HG03045 (cell line): Measurements from ENCODE around the gene TRIM44.
"Not testable (repeated sequence)": the region's sequence is repeated elsewhere in the genome, so short reads cannot be mapped to it uniquely, and the experiment has no call there.

Source experiments
- ATAC-seq: cut with Tn5 transposase; IDR thresholded peaks from one replicate; pipeline ENCODE4 v1.9.1; 2021; ENCODE audit warnings: mild to moderate bottlenecking, moderate library complexity; ENCODE audit not compliant: unreplicated experiment

Gene TRIM44

DNA sequence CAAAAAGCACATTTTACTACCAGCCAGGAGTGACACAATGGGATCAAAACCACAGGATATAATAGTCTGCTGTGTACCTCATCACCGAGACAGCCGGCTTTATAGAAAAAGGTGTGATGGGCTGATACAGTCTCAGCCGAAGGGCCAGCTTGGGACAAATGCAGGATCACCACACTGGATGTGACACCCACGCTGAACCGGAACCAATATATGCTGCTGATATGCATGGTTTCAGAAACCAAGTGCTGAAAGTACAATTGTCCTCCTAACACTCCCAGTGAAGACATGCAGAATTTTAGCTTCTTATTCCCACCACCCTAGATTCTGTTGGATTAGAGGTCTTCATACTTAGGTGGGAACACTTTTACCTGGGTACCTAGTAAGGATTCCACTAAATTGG is 184.3 kb downstream of the TRIM44 start:
- ATAC-seq = no peak

DNA sequence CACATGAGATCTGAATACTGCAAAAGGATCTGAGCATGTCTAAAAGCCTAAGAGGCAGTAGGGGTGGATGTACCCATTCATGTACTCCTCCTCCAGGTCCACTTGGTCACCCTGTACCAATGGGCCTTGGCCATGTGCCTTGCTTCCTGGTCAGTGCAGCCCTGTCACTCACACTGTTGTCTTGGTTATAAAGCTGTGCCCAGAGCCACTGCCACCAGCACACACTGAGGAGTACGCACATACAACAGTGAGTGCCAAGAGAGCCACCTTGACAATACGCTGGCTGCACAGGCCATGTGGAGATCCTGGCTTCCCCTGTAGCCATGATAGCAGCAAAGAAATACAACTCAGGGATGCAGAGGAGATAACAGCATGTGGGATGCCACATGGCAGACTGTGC is 184.9 kb downstream of the TRIM44 start:
- no peak for ATAC-seq

DNA sequence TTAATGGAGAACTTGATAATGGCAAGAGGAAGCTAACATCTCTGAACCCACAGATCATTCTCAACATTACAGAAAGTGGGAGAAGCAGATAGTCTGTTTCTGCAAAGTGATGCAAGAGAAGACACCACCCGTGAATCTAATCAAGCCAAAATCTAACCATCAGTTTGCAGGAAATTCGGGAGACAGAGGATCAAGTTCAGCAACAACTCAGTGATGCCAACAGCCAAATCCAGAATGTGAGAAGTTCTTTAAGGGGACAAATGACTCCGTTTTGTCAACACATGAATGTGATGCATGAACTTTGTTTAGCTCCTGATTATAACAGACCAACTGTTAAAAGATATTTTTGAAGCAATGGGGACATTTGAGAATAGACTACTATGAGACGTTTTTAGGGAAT is 186.0 kb downstream of the TRIM44 start:
- no peak for ATAC-seq

DNA sequence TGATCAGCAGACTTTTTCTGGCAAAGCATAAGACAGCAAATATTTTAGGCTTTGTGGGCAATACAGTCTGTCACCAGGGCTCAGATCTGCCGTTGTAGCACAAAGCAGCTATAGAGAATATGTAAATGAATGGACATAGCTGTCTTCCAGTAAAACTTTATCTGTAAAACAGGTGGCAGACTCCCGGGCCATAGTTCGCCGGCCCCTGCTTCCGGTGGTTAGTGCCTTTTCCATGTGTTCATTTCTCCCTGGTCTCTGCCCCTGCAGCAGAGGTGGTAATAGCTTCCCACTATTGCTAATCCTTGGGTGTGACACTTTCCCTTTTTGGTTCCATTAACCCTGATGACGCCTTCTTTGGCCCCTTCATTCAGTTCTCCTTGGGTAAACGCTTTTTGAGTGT is 187.6 kb downstream of the TRIM44 start:
- ATAC-seq = no peak

- ATAC-seq = no peak
Observed at GRCh38 chr11:35851342-35851741, 188.8 kb downstream of the TRIM44 start.

GRCh38 chr11:35852056-35852455 is 189.5 kb downstream of the TRIM44 start:
- ATAC-seq = no peak

DNA sequence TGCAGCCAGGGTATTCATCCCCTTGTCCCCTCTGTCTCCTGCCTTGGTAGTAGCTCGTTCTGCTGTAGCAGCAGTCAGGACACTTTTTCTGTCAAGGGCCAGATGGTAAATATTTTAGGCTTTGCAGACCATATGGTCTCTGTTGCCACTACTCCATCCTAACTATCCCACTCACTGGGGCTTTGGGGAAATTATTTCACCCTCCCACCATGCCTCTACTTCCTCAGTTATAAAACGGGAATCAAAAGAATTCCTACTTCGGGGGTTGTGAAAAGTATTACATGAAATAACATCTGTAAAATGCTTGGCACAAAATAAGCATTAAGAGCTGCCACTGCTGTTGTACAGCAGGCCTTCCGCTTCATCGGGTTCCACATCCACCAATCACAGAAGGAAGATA is 191.4 kb downstream of the TRIM44 start:
- no peak for ATAC-seq

DNA sequence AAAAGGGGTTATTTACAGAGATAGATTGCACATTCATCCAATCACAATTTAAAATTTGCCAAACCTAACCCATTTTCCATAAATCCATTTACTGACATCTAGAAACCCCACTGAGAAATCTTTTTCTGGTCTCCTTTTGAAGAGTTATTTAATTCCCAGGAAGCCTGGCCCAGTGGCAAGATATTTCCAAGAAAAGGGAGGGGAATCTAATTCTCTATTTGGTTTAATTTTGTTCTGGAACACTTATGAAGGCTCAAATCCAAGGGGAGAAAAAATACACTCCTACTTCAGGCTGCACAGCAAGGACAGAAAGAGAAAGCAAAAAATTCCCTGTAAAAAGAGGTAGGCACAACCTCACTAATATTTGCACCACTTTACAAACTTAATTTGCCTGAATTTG is 193.1 kb downstream of the TRIM44 start:
- ATAC-seq = no peak

DNA sequence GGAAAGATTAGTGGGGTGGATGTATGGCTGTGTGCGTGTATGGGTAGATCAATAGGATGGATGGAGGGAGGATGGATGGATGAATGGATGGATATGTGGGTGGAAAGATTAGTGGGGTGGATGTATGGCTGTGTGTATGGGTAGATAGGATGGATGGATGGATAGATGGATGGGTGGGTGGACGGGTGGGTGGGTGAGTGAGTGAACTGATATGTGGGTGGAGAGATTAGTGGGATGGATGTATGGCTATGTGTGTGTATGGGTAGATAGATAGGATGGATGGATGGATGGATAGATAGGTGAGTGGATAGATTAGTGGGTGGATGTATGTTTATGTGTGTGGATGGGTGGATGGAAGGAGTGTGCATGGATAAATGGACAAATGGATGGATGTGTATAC is 193.7 kb downstream of the TRIM44 start:
- no peak for ATAC-seq

GRCh38 chr11:35856756-35857155 is 194.2 kb downstream of the TRIM44 start:
- ATAC-seq = no peak

DNA sequence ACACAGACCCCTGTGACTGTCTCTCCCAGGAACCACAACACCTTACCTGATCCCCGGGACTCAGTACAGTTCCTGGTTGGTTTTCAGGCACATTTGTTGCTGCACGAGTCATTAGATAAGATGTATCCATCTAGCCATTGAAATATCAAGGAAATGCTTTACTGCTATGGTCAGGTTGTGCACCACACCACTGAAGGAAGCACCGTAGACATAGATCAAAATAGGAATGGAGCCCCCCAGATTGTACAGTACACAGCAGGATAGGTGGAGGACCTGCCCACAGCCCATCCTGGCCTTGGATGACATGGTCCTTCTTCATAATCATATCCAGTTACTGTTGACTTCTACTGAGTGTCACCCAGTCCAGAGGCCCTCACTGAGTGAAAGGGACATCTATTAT is 195.3 kb downstream of the TRIM44 start:
- no peak for ATAC-seq

GRCh38 chr11:35859301-35859700 is 196.7 kb downstream of the TRIM44 start:
- ATAC-seq = no peak

DNA sequence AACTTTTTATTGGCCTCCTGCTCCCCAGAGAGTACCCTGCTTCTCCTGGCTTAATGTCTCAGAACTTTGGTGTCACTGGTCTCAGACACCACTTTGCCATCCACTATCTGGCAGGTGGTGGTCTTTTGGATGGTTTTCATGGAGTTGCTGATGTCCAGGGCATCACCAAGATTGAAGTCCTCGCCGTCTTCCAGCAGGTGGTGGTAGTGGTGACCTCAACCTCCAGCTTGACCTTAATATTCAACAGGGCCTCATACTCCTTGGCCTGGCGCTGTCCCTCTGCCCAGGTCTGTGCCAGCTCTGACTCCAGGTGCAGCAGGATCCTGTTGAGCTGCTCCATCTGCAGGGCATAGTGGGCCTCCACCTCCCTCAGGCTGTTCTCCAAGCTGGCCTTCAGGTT is 197.6 kb downstream of the TRIM44 start:
- not testable (repeated sequence) for ATAC-seq

DNA sequence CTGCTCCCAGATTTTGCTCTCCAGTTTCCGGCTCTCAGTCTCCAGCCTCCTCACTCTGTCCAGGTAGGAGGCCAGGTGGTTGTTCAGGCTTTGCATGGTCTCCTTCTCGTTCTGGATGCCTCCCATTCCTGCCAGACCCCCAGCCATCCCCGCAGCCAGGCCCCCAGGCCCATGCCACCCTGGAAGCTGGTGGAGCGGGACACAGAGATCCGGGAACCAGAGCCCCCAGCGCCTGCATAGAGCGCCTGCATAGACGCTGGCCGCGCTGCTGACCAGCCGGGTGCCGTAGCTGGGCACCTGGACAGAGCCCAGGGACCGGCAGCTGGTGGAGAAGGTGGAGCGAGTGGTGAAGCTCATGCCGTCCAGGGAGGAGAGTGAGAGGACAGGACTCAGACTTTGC is 198.6 kb downstream of the TRIM44 start:
- ATAC-seq = no peak

- ATAC-seq = no peak
Observed at GRCh38 chr11:35862666-35863065, 200.1 kb downstream of the TRIM44 start.

GRCh38 chr11:35864131-35864530 is 201.6 kb downstream of the TRIM44 start:
- no peak for ATAC-seq

DNA sequence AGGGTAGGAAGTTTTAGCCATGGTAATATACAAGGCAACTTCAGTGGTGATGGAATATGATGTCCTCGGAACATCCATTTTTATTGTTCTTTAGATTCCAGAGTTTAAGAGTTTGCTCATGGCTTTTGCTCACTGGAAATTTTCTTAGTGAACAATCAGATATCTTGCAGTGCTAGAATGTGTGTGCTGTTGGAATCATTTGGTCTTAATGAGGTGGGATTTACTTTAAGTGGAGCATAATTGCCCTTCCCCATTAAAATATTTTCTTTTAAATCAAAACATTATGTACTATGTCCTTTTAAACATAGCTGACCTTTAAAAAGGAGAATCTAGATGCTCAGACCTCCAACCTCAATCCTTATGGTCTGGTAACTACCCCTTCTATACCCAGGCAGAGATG is 204.0 kb downstream of the TRIM44 start:
- no peak for ATAC-seq
